K562 (cell line): Measurements from ENCODE around the gene CDK1. TPM values are rescaled to one million over a fixed set of nuclear protein-coding genes. Genes with fewer than 3 reads are reported as not detected.

Source experiments
- CEBPG ChIP-seq, 3 experiments: fragments of 200-800 bp in 1 of 3; sonication (Bioruptor generic) in 1 of 3; sonication (generic) in 1 of 3; formaldehyde crosslinking in 1 of 3; IDR thresholded peaks in 2 of 3; conservative IDR thresholded peaks in 1 of 3; 2 replicates each; pipeline versions ENCODE4 v1.6.1 to v1.8.0; 2016 to 2022; ENCODE audit warnings: missing compliant biosample characterization in 2 of 3, missing genetic modification characterization in 2 of 3, mild to moderate bottlenecking in 1 of 3, missing genetic modification reagents in 1 of 3
- CREM ChIP-seq: IDR thresholded peaks from 2 replicates; pipeline ENCODE4 v1.6.1; 2014; ENCODE audit warnings: antibody characterized with exemption, low read depth
- CXXC5 ChIP-seq: fragments of 250-450 bp; sonication (Bioruptor Pico); IDR thresholded peaks from 2 replicates; pipeline ENCODE4 v1.8.0; 2022; ENCODE audit warnings: inconsistent platforms, mild to moderate bottlenecking, moderate library complexity
- DMBX1 ChIP-seq: fragments of 250-450 bp; sonication (Bioruptor Pico); IDR thresholded peaks from 2 replicates; pipeline ENCODE4 v1.8.0; 2022; ENCODE audit warnings: inconsistent platforms, mild to moderate bottlenecking, moderate library complexity, borderline replicate concordance
- EP300 ChIP-seq: IDR thresholded peaks from 2 replicates; pipeline ENCODE4 v1.6.1; 2012; ENCODE audit warnings: low read length, improper control_type of control experiment
- FUS ChIP-seq: fragments of 200-400 bp; formaldehyde crosslinking; optimal IDR thresholded peaks from 2 replicates; pipeline ENCODE3; 2017; ENCODE audit warnings: low read depth, low read length
- GATA2 ChIP-seq: sonication (generic); formaldehyde crosslinking; IDR thresholded peaks from 2 replicates; pipeline ENCODE4 v1.4.0; 2020; ENCODE audit warnings: mild to moderate bottlenecking, missing genetic modification reagents
- NBN ChIP-seq: fragments of 450-650 bp; IDR thresholded peaks from 2 replicates; pipeline ENCODE4 v1.6.1; 2016; ENCODE audit warnings: low read depth, mild to moderate bottlenecking
- NCOR1 ChIP-seq: fragments of 450-650 bp; IDR thresholded peaks from 2 replicates; pipeline ENCODE4 v1.6.1; 2016; ENCODE audit warnings: mild to moderate bottlenecking, moderate library complexity
- PTTG1 ChIP-seq: fragments of 450-650 bp; IDR thresholded peaks from 2 replicates; pipeline ENCODE4 v1.6.1; 2016; ENCODE audit warnings: low read depth, mild to moderate bottlenecking, missing genetic modification characterization, missing compliant biosample characterization
- PYGO2 ChIP-seq: fragments of 450-650 bp; IDR thresholded peaks from 2 replicates; pipeline ENCODE4 v1.6.1; 2016; ENCODE audit warnings: mild to moderate bottlenecking, missing genetic modification characterization, moderate library complexity, missing compliant biosample characterization
- ZNF239 ChIP-seq: fragments of 250-450 bp; sonication (Bioruptor Pico); IDR thresholded peaks from 2 replicates; pipeline ENCODE4 v1.4.0; 2020; ENCODE audit warnings: mild to moderate bottlenecking
- ZNF644 ChIP-seq: fragments of 200-800 bp; sonication (Bioruptor generic); IDR thresholded peaks from 2 replicates; pipeline ENCODE4 v1.6.1; 2016; ENCODE audit warnings: low read depth, missing genetic modification characterization, missing compliant biosample characterization
- ZNF766 ChIP-seq: fragments of 200-800 bp; sonication (Bioruptor generic); conservative IDR thresholded peaks from 2 replicates; pipeline ENCODE4 v1.6.1; 2016; ENCODE audit warnings: missing genetic modification characterization, missing compliant biosample characterization
- polyA plus RNA-seq, 8 experiments: library from polyadenylated mRNA; depleted of rRNA in 4 of 8; stranded (reverse) in 5 of 8; unstranded in 3 of 8; fragments of >200 nt; fragmentation: Nextera tagmentation in 2 of 8; fragmentation: Illumina TruSeq in 1 of 8; extraction: Ambion mirVana in 2 of 8; extraction: Trizol in 1 of 8; gene quantifications; 2 replicates each; pipeline versions ENCODE4 v1.2.1 to v1.2.3, GENCODE V29; 2011 to 2014; ENCODE audit warnings: inconsistent platforms in 1 of 8, missing spikeins in 1 of 8
- total RNA-seq, 7 experiments: library from RNA; depleted of rRNA in 6 of 7; stranded (reverse); fragments of >200 nt in 6 of 7; fragmentation: Illumina TruSeq in 2 of 7; extraction: Trizol in 2 of 7; gene quantifications; 2 replicates each; pipeline versions ENCODE4 v1.2.1 to v1.2.3, GENCODE V29; 2011 to 2021; ENCODE audit warnings: low replicate concordance in 1 of 7
- TF ChIP-seq, protein P1 (sequence below), 2 experiments: fragments of 200-800 bp in 1 of 2; sonication (Bioruptor generic) in 1 of 2; sonication (generic) in 1 of 2; formaldehyde crosslinking in 1 of 2; IDR thresholded peaks in 1 of 2; conservative IDR thresholded peaks in 1 of 2; 2 replicates each; pipeline versions ENCODE4 v1.5.0 to v1.6.1; 2016 to 2020; ENCODE audit warnings: missing compliant biosample characterization in 1 of 2, missing genetic modification characterization in 1 of 2, missing genetic modification reagents in 1 of 2
- TF ChIP-seq, protein P2 (sequence below), 2 experiments: fragments of 450-650 bp in 1 of 2; sonication (generic) in 1 of 2; formaldehyde crosslinking in 1 of 2; IDR thresholded peaks; 2 replicates each; pipeline versions ENCODE4 v1.7.1 to v1.9.0; 2016 to 2022; ENCODE audit warnings: inconsistent platforms in 1 of 2, mild to moderate bottlenecking in 1 of 2, missing genetic modification reagents in 1 of 2

The CDK1 gene
- total and polyA plus RNA-seq, 9 of the 15 experiments (the other 6 are each of a cell fraction or from before 2014, with no cell fraction given) = 156 to 685 (median 236) TPM

DNA sequence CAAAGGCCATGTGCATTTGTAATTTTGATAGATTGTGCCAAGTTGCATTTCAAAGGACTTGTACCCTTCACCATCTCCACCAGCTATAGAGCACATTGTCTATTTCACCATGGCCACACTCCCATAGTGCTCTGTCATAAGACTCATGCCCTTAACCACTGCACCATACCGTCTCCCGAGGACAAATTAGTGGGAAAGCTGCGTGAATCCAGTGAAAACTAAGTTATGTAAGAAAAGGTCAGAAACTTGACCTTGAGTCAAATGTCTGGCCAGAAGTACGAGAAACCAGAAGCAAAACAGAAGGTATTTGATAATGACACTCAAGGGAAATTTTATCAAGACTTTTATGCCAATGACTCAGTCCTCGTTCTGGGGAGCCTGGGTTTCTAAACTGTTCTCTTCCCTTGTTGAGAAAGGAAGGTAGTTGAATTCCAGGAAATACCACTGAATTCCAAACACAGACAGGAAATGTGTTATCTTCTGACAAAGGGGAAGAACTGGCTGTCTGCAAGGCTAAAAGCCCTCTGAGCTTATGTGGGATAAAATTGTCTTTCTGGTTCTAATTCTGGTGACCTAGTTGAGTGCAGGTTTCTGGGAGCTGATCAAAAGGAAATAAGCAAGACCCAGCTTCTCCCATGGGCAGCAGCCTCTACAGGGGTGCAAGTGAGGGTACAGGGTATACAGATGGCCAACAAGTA is 49.7 kb downstream of the CDK1 start (continued):
- TF ChIP-seq, protein P1, sequence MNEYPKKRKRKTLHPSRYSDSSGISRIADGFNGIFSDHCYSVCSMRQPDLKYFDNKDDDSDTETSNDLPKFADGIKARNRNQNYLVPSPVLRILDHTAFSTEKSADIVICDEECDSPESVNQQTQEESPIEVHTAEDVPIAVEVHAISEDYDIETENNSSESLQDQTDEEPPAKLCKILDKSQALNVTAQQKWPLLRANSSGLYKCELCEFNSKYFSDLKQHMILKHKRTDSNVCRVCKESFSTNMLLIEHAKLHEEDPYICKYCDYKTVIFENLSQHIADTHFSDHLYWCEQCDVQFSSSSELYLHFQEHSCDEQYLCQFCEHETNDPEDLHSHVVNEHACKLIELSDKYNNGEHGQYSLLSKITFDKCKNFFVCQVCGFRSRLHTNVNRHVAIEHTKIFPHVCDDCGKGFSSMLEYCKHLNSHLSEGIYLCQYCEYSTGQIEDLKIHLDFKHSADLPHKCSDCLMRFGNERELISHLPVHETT (CRISPR knock-in tag; conservative IDR thresholded peaks at IDR 0.05 in 1 of 2, IDR thresholded peaks at IDR 0.05 in 1 of 2) = 0 out of 4 replicates have a peak, but pooled peaks of 1 of the 2 experiments have one; percentile 38
- TF ChIP-seq ZNF239 (CRISPR knock-in tag) (no peak; the same call in 1 of the 2 replicates), CXXC5 (peak; percentile 74), EP300 (peak; percentile 87), FUS (no peak), PYGO2 (no peak), CREM (no peak), ZNF644 (tag) (peak; percentile 53), NBN (no peak; the same call in 1 of the 2 replicates), DMBX1 (CRISPR knock-in tag) (peak; percentile 83), ZNF766 (peak; percentile 80; the same call in 1 of the 2 replicates), NCOR1 (peak; percentile 85), GATA2 (CRISPR knock-in tag) (0 out of 2 replicates have a peak, but pooled peaks have one; percentile 8), CEBPG (CRISPR knock-in tag; IDR thresholded peaks at IDR 0.05) (no peak), CEBPG (tag; conservative IDR thresholded peaks at IDR 0.05 in 1 of 2, IDR thresholded peaks at IDR 0.05 in 1 of 2) (peak; percentile 19 to 36; a peak in 1 of 4 replicates), PTTG1 (peak; percentile 64; the same call in 1 of the 2 replicates)
- TF ChIP-seq, protein P2, sequence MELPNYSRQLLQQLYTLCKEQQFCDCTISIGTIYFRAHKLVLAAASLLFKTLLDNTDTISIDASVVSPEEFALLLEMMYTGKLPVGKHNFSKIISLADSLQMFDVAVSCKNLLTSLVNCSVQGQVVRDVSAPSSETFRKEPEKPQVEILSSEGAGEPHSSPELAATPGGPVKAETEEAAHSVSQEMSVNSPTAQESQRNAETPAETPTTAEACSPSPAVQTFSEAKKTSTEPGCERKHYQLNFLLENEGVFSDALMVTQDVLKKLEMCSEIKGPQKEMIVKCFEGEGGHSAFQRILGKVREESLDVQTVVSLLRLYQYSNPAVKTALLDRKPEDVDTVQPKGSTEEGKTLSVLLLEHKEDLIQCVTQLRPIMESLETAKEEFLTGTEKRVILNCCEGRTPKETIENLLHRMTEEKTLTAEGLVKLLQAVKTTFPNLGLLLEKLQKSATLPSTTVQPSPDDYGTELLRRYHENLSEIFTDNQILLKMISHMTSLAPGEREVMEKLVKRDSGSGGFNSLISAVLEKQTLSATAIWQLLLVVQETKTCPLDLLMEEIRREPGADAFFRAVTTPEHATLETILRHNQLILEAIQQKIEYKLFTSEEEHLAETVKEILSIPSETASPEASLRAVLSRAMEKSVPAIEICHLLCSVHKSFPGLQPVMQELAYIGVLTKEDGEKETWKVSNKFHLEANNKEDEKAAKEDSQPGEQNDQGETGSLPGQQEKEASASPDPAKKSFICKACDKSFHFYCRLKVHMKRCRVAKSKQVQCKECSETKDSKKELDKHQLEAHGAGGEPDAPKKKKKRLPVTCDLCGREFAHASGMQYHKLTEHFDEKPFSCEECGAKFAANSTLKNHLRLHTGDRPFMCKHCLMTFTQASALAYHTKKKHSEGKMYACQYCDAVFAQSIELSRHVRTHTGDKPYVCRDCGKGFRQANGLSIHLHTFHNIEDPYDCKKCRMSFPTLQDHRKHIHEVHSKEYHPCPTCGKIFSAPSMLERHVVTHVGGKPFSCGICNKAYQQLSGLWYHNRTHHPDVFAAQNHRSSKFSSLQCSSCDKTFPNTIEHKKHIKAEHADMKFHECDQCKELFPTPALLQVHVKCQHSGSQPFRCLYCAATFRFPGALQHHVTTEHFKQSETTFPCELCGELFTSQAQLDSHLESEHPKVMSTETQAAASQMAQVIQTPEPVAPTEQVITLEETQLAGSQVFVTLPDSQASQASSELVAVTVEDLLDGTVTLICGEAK (IDR thresholded peaks at IDR 0.05) = 0 out of 2 replicates have a peak, but pooled peaks have one; percentile 12
- TF ChIP-seq, protein P2 (CRISPR knock-in tag; IDR thresholded peaks at IDR 0.05) = no peak
